H1 (cell line): Measurements from ENCODE around the gene STK39. TPM values are rescaled to one million over a fixed set of nuclear protein-coding genes. Genes with fewer than 3 reads are reported as not detected.

Source experiments
- CTCF ChIA-PET: fragments of 300-600 bp; sonication (Branson Sonifier 250); formaldehyde crosslinking; loops from one replicate; lab custom pipeline; 2021; ENCODE audit not compliant: partially characterized antibody; lab: Charles Lee
- POLR2A ChIA-PET: fragments of 300-600 bp; sonication (Branson Sonifier 250); formaldehyde crosslinking; loops from one replicate; lab custom pipeline; 2021; ENCODE audit warnings: inconsistent platforms; ENCODE audit not compliant: partially characterized antibody; lab: Charles Lee
- DNase-seq, 2 experiments: peaks; one replicate each; pipeline versions ENCODE4 v3.0.0 to v3.0.0-alpha.2; 2010 to 2022; ENCODE audit warnings: low spot score in 2 of 2, low read depth in 1 of 2, mixed read lengths in 1 of 2
- FAIRE-seq: peaks from 2 replicates; lab custom pipeline; 2011; peaks lifted over from hg19 to GRCh38; lab: Jason Lieb, UNC
- H2AFZ ChIP-seq: 2 replicates; pipeline ENCODE4 v1.8.1; 2012; ENCODE audit warnings: low read length, inconsistent platforms
- H2AK5ac ChIP-seq: 2 replicates; pipeline ENCODE4 v1.6.1; 2013; ENCODE audit warnings: low read depth, low read length
- H2BK120ac ChIP-seq: replicated peaks from 2 replicates; pipeline ENCODE3; 2013; ENCODE audit warnings: low read depth, low read length, inconsistent platforms
- H2BK12ac ChIP-seq: 2 replicates; pipeline ENCODE4 v1.6.1; 2013; ENCODE audit warnings: low read depth, low read length
- H2BK15ac ChIP-seq: 2 replicates; pipeline ENCODE4 v1.6.1; 2013; ENCODE audit warnings: low read length
- H2BK20ac ChIP-seq: 2 replicates; pipeline ENCODE4 v1.6.1; 2013; ENCODE audit warnings: low read length
- H2BK5ac ChIP-seq: 2 replicates; pipeline ENCODE4 v1.6.1; 2013; ENCODE audit warnings: low read depth, low read length
- H3K14ac ChIP-seq: 2 replicates; pipeline ENCODE4 v1.6.1; 2013; ENCODE audit warnings: inconsistent platforms; ENCODE audit not compliant: insufficient read length
- H3K18ac ChIP-seq: 2 replicates; pipeline ENCODE4 v1.6.1; 2013; ENCODE audit warnings: low read length; ENCODE audit errors: extremely low read depth
- H3K23ac ChIP-seq: 2 replicates; pipeline ENCODE4 v1.6.1; 2013; ENCODE audit warnings: inconsistent platforms; ENCODE audit not compliant: insufficient read length
- H3K23me2 ChIP-seq: 2 replicates; pipeline ENCODE4 v1.6.1; 2013; ENCODE audit warnings: low read depth, low read length
- H3K27ac ChIP-seq: 2 replicates; pipeline ENCODE4 v1.6.1; 2011; ENCODE audit warnings: low read depth, low read length, inconsistent platforms
- H3K27me3 ChIP-seq, 4 experiments: replicated peaks in 1 of 4; 1 replicate in 1 of 4; 2 replicates in 3 of 4; pipeline versions ENCODE4 v1.6.1 to v1.8.1; 2011 to 2013; ENCODE audit warnings: low read length in 3 of 4, mild to moderate bottlenecking in 3 of 4, inconsistent platforms in 2 of 4, mixed read lengths in 2 of 4, moderate library complexity in 1 of 4; ENCODE audit not compliant: control insufficient read depth in 3 of 4, insufficient read depth in 3 of 4; ENCODE audit errors: extremely low read depth in 1 of 4
- H3K36me3 ChIP-seq, 4 experiments: 2 replicates each; pipeline versions ENCODE4 v1.6.1 to v1.8.1; 2011 to 2013; ENCODE audit warnings: mild to moderate bottlenecking in 4 of 4, low read length in 3 of 4, moderate library complexity in 2 of 4, control low read depth in 1 of 4, inconsistent platforms in 1 of 4; ENCODE audit not compliant: insufficient read depth in 4 of 4, control insufficient read depth in 2 of 4
- H3K4ac ChIP-seq: replicated peaks from 2 replicates; pipeline ENCODE3; 2013; ENCODE audit warnings: low read length, low read depth, mixed read lengths, inconsistent platforms; ENCODE audit not compliant: insufficient read length
- H3K4me1 ChIP-seq, 4 experiments: replicated peaks in 1 of 4; 1 replicate in 1 of 4; 2 replicates in 3 of 4; pipeline versions ENCODE4 v1.6.1 to v1.8.1; 2011 to 2013; ENCODE audit warnings: low read length in 3 of 4, inconsistent platforms in 2 of 4, mixed read lengths in 1 of 4; ENCODE audit not compliant: insufficient read depth in 4 of 4, control insufficient read depth in 3 of 4
- H3K4me2 ChIP-seq, 2 experiments: 2 replicates each; pipeline versions ENCODE4 v1.6.1 to v1.8.1; 2011 to 2013; ENCODE audit warnings: low read depth in 2 of 2, low read length in 2 of 2, control low read depth in 1 of 2, inconsistent platforms in 1 of 2, mild to moderate bottlenecking in 1 of 2; ENCODE audit not compliant: insufficient read depth in 1 of 2
- H3K4me3 ChIP-seq, 4 experiments: fragments of 200-600, 300-600 bp in 1 of 4; sonication (generic), shearing (Covaris generic), sonication (Bioruptor Twin) in 1 of 4; 2 replicates each; pipeline versions ENCODE4 v1.5.1 to v1.8.1; 2011 to 2016; ENCODE audit warnings: low read length in 4 of 4, low read depth in 3 of 4, control low read depth in 2 of 4, inconsistent platforms in 2 of 4, mild to moderate bottlenecking in 2 of 4, mixed read lengths in 1 of 4, moderate library complexity in 1 of 4; ENCODE audit not compliant: insufficient read depth in 2 of 4; ENCODE audit errors: extremely low read depth in 1 of 4
- H3K56ac ChIP-seq: replicated peaks from 2 replicates; pipeline ENCODE3; 2013; ENCODE audit warnings: low read depth, mild to moderate bottlenecking, mixed read lengths, low read length, inconsistent platforms; ENCODE audit not compliant: insufficient read length
- H3K79me1 ChIP-seq: 2 replicates; pipeline ENCODE4 v1.6.1; 2013; ENCODE audit warnings: low read depth, low read length, control low read depth
- H3K79me2 ChIP-seq, 2 experiments: 2 replicates each; pipeline versions ENCODE4 v1.6.1 to v1.8.1; 2012 to 2013; ENCODE audit warnings: low read length in 2 of 2, mild to moderate bottlenecking in 2 of 2, inconsistent platforms in 1 of 2; ENCODE audit not compliant: insufficient read depth in 2 of 2, control insufficient read depth in 1 of 2
- H3K9ac ChIP-seq, 4 experiments: replicated peaks in 1 of 4; 1 replicate in 1 of 4; 2 replicates in 3 of 4; pipeline versions ENCODE4 v1.6.1 to v1.8.1; 2011 to 2013; ENCODE audit warnings: low read depth in 3 of 4, low read length in 3 of 4, control low read depth in 2 of 4, mild to moderate bottlenecking in 2 of 4, moderate library complexity in 2 of 4, inconsistent platforms in 1 of 4; ENCODE audit errors: extremely low read depth in 1 of 4
- H3K9me3 ChIP-seq, 2 experiments: 2 replicates each; pipeline versions ENCODE4 v1.6.1 to v1.8.1; 2012 to 2013; ENCODE audit warnings: mild to moderate bottlenecking in 2 of 2, moderate library complexity in 2 of 2, control low read depth in 1 of 2, inconsistent platforms in 1 of 2, low read depth in 1 of 2, low read length in 1 of 2, mixed read lengths in 1 of 2; ENCODE audit not compliant: insufficient read depth in 2 of 2
- H4K20me1 ChIP-seq, 2 experiments: replicated peaks in 1 of 2; 2 replicates each; pipeline versions ENCODE3 to v1.8.1; 2011 to 2013; ENCODE audit warnings: inconsistent platforms in 2 of 2, low read length in 2 of 2, mild to moderate bottlenecking in 1 of 2; ENCODE audit not compliant: insufficient read depth in 2 of 2, control insufficient read depth in 1 of 2
- H4K5ac ChIP-seq: 2 replicates; pipeline ENCODE4 v1.6.1; 2013; ENCODE audit warnings: low read length, low read depth, mixed read lengths, inconsistent platforms; ENCODE audit not compliant: insufficient read length
- H4K8ac ChIP-seq: 2 replicates; pipeline ENCODE4 v1.8.0; 2013; ENCODE audit warnings: mild to moderate bottlenecking, moderate library complexity, low read length, inconsistent platforms; ENCODE audit not compliant: insufficient read depth; ENCODE audit errors: extremely low read depth
- H4K91ac ChIP-seq: replicated peaks from 2 replicates; pipeline ENCODE3; 2013; ENCODE audit warnings: low read length, mixed read lengths, inconsistent platforms; ENCODE audit not compliant: insufficient read length
- TBP ChIP-seq: IDR thresholded peaks from 2 replicates; pipeline ENCODE4 v1.6.1; 2011; ENCODE audit warnings: low read depth, low read length, improper control_type of control experiment
- WGBS, 2 experiments: shearing (Covaris generic) in 1 of 2; methylation state at CpG; one replicate each; pipeline versions ENCODE4 v1.1.6 to v1.1.7; 2013 to 2015; ENCODE audit warnings: low lambda C conversion rate in 2 of 2, mixed read lengths in 2 of 2, inconsistent platforms in 1 of 2, low coverage in 1 of 2, missing lambda C conversion rate in 1 of 2; ENCODE audit not compliant: insufficient replicate concordance in 2 of 2, insufficient coverage in 1 of 2, insufficient read length in 1 of 2; ENCODE audit errors: extremely low coverage in 1 of 2, missing lambda C conversion rate in 1 of 2; 5-methylcytosine and 5-hydroxymethylcytosine counted together
- polyA plus RNA-seq, 7 experiments: library from polyadenylated mRNA; depleted of rRNA in 3 of 7; stranded (reverse) in 5 of 7; unstranded in 2 of 7; fragments of >200 nt in 5 of 7; fragments of 200-250 nt in 2 of 7; gene quantifications; 1 replicate in 5 of 7; 2 replicates in 1 of 7; 4 replicates in 1 of 7; pipeline versions ENCODE4 v1.2.1 to v1.2.3, GENCODE V29; 2011 to 2013; ENCODE audit warnings: missing spikeins in 2 of 7, mixed read lengths in 2 of 7
- total RNA-seq: library from RNA; stranded (reverse); fragmentation: NEBNext Ultra II Directional; extraction: Animal tissue kit (Norgen Biotek cat#: 25700); gene quantifications from 2 replicates; pipeline ENCODE4 v1.2.1, GENCODE V29; 2021

STK39 gene
- total and polyA plus RNA-seq, 2 of the 8 experiments (the other 6 are each of a cell fraction or from before 2014, with no cell fraction given): 13.7 to 23.8 TPM

GRCh38 chr2:168146892-168147810 is 100.2 kb downstream of the STK39 start:
- Histone ChIP-seq H2BK5ac (no peak overlapping the region), H4K8ac (no peak overlapping the region), H3K36me3 (no peaks in the 10 kb centered on the region), H2AK5ac (no peak overlapping the region), H3K56ac (no peak overlapping the region), H2BK20ac (no peak overlapping the region)
- POLR2A ChIA-PET: no interaction called here
- WGBS, 2 experiments: 89% methylated on average over 9 of the region's 9 CpGs; no CpG with 5 or more reads in 1 of the 2 experiments
- FAIRE-seq: no peak
- TF ChIP-seq TBP: no peak
- TF ChIP-seq, all 59 proteins: peak for 0
- H4K5ac ChIP-seq: no peak overlapping the region
- H2BK12ac ChIP-seq: no peak overlapping the region
- H4K20me1 ChIP-seq: no peaks in the 10 kb centered on the region
- H3K18ac ChIP-seq: no peak overlapping the region
- no peaks in the 10 kb centered on the region for H3K79me1 ChIP-seq
- no peak overlapping the region for H3K4ac ChIP-seq
- H3K9ac ChIP-seq: no peak overlapping the region
- H3K23me2 ChIP-seq: no peaks in the 10 kb centered on the region
- no peak overlapping the region for H3K23ac ChIP-seq
- no peak overlapping the region for H2BK15ac ChIP-seq
- CTCF ChIA-PET: interaction anchor here (0.5 to 1.4 kb wide), 4 partner anchors 12 to 1608 kb away, joined by 3 read pairs; no protein-coding TSS in a partner anchor
- peaks cover 0 to 3% (median 2%) of the 10 kb centered on the region in 4 experiments; a peak in 2 of 7 replicates for H3K4me1 ChIP-seq
- no peak overlapping the region for H4K91ac ChIP-seq
- DNase-seq: no peak
- H3K4me2 ChIP-seq: no peak overlapping the region
- no peak overlapping the region for H3K27ac ChIP-seq
- H2BK120ac ChIP-seq: no peak overlapping the region
- no peak overlapping the region for H3K14ac ChIP-seq
- H3K4me3 ChIP-seq: no peak overlapping the region
- no peak overlapping the region for H2AFZ ChIP-seq
- no peaks in the 10 kb centered on the region for H3K79me2 ChIP-seq
- no peaks in the 10 kb centered on the region for H3K27me3 ChIP-seq
- H3K9me3 ChIP-seq: no peaks in the 10 kb centered on the region
